ENCODE measurements around the gene S100P.

Gene S100P

DNA sequence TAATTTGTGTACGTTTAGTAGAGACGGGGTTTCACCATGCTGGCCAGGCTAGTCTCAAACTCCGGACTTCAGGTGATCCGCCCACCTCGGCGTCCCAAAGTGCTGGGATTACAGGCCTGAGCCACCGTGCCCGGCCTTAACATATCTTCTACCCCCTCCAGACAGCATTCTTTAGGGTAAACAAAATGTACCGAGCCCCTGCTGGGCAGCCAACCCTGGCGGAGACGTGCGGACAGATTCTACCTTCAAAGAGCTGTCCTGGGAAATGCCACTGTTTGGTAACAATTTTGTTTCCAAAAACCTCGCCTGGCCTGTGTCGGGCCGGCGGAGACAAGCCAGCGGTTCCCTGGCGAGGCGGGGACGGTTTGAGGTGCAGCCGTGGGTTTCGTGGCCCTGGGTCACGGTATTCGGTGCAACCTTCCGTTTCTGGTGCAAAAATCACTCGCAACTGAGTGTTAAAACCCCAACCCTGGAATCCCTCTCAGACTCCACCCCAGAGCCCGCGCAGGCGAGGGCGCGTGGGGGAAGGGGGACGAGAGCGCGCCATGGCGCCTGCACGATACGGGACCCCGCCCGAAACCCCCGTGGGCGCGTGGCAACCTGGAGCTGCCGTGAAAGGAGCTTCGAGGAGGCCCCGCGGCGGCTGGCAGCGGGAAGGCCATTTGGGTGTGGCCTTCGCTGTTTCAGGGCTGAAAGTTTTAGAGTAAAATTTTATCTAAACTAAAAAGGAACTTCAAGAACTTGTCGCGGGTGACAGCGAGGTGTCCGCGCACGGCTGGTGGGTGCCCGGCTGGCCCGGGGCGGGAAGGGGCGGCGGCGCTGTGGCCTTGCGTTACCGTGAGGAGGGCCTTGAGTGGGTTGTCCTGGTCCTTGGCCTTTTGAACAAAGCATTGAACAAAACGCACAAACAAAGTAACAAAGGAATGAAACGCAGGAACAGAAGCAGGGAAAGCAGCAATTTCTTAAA is 36.2 kb upstream of the S100P start:
- TF ChIP-seq, protein P1, sequence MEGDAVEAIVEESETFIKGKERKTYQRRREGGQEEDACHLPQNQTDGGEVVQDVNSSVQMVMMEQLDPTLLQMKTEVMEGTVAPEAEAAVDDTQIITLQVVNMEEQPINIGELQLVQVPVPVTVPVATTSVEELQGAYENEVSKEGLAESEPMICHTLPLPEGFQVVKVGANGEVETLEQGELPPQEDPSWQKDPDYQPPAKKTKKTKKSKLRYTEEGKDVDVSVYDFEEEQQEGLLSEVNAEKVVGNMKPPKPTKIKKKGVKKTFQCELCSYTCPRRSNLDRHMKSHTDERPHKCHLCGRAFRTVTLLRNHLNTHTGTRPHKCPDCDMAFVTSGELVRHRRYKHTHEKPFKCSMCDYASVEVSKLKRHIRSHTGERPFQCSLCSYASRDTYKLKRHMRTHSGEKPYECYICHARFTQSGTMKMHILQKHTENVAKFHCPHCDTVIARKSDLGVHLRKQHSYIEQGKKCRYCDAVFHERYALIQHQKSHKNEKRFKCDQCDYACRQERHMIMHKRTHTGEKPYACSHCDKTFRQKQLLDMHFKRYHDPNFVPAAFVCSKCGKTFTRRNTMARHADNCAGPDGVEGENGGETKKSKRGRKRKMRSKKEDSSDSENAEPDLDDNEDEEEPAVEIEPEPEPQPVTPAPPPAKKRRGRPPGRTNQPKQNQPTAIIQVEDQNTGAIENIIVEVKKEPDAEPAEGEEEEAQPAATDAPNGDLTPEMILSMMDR (IDR thresholded peaks at IDR 0.05; ENCODE audit: low read depth, low read length) = no peak
- no peak for DNase-seq (ENCODE audit: extremely low read depth, low read depth)

DNA sequence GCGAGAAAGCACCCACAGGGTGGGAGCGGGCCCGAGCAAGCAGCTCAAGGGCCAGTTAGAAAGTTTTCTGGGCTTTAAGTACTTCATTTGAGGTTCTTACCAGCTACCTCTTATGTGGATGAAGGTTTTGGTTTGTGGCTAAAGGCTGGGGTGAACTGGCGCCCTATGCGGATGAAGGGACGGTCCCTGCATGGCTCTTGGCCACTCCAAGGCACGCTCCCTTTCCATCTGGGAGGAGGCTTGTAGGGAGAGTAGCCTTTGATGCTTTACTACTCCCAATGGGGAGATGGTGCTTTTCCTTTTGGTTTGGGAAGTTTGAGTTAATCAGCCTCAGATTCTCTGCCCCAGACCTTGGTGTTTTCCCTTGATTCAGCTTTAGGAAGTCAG is 35.5 kb upstream of the S100P start:
- TF ChIP-seq, protein P1 (IDR thresholded peaks at IDR 0.05; ENCODE audit: low read depth, low read length) = no peak
- DNase-seq (ENCODE audit: extremely low read depth, low read depth) = no peak

DNA sequence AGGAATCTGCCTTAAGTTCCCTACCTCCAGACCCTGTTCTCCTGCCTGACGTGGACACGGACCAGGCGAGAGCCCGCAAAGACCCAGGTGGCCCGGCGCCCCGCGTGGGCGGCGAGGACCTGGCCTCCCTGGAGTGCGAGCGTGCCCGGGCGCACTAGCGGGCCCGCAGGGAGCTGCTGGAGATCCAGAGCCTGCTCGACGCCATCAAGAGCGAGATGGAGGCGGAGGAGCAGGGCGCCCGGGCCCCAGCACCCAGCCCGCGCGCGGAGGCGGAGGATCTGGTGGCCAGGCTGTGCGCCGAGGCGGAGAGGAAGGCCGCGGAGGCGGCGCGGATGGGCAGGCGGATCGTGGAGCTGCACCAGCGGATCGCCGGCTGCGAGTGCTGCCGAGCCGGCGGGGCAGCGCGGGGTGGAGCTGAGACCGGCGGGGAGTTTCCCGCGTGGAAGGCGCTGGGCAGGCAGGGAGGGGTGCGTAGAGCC is 35.0 kb upstream of the S100P start:
- TF ChIP-seq, protein P1 (IDR thresholded peaks at IDR 0.05; ENCODE audit: low read depth, low read length) = no peak
- no peak for DNase-seq (ENCODE audit: extremely low read depth, low read depth)

DNA sequence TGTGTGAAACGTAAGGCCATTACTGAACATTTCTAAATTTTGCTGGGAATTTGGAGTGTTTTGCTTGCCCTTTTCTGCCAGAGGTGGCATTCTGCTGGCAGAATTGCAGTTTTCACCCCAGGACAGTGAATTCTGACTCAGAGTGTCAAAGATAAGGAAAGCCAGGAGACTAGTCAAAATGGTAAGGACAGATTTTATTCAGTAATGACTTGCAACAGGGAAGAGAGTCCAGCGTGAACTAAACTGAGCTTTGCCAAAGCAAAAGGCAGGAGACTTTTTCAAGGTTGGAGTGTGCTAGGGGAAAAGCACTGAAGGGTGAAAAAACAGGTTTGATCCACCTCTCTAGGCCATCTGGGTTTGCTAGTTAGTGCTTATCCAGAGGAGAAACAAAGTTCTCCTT is 33.8 kb upstream of the S100P start:
- DNase-seq (ENCODE audit: extremely low read depth, low read depth) = no peak
- TF ChIP-seq, protein P1 (IDR thresholded peaks at IDR 0.05; ENCODE audit: low read depth, low read length) = no peak

DNA sequence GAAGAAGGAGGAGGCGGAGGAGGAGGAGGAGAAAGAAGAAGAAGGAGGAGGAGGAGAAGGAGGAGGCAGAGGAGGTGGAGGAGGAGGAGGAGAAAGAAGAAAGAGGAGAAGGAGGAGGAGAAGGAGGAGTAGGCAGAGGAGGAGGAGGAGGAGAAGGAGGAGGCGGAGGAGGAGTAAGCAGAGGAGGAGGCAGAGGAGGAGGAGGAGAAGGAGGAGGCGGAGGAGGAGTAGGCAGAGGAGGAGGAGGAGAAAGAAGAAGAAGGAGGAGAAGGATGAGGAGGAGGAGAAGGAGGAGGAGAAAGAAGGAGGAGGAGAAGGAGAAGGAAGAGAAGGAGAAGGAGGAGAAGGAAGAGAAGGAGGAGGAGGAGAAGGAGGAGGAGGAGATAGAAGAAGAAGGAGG is 33.2 kb upstream of the S100P start:
- no peak for DNase-seq (ENCODE audit: extremely low read depth, low read depth)
- TF ChIP-seq, protein P1 (IDR thresholded peaks at IDR 0.05; ENCODE audit: low read depth, low read length) = no peak

DNA sequence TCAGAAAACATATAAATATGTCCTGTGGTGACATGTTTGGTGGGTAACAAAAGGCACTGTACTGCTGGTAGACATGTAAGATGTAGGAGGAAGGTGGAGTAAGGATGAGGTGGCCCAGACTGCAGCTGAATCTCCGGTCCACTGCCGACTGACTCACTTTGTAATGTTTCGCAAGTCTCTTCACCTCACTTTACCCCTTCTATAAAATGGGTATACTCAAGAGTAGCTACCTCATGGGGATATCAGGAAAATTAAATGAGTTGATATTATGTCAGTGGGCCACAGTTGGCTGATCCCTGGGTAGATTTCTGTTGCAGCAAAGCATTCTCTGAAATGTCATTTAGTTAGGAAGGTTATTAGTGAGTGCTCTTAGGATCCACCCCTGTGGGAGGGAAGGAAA is 31.1 kb upstream of the S100P start:
- TF ChIP-seq, protein P1 (IDR thresholded peaks at IDR 0.05; ENCODE audit: low read depth, low read length) = no peak
- DNase-seq (ENCODE audit: extremely low read depth, low read depth) = no peak

DNA sequence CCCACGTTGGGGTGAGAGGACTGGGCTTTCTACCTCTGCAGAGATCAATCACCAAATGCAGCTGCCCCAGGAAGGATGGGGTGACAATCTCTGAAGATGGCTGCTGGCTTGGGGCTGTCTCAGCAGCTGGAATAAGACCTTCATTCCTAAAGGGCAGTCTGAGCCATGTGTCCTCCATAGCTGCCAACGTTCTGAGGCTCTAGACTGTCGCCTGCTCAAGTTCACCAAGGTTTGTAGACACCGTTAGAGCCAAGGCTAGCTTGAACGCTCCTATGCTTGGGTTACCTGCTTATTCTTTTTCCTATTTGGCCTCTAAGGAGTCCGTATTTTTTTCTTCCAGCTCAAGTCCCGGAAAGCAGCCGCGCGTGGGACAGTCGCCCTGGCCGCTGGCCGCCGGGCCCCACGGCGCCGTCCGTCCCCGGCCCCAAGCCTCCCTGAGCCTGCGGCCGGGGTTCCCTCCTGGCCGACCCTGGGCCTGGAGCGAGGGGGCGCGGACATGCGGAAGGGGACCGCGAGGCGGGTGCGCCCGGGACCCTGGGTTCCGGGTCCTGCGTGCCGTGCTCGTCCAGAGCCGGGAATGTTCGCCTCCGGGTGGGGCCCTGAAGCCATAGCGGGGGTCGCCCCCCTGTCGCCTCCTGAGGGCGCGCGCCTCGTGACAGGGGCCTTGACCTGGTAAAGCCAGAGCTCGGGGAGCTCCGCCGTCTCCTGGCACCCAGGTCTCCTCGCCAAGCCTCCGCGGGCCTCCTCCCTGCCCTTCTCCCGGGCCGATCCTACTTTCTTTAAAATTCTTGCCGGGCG is 29.9 kb upstream of the S100P start:
- TF ChIP-seq, protein P1 (IDR thresholded peaks at IDR 0.05; ENCODE audit: low read depth, low read length) = no peak
- no peak for DNase-seq (ENCODE audit: extremely low read depth, low read depth)

All from AG09319 (cell line).